Keratinocyte (primary cell): ENCODE measurements around the gene ZBP1. TPM values are rescaled to one million over a fixed set of nuclear protein-coding genes. Genes with fewer than 3 reads are reported as not detected.

Experiments
- DNase-seq: peaks from one replicate; pipeline ENCODE4 v3.0.0-alpha.2; 2011; ENCODE audit warnings: low read depth, missing footprints, low spot score
- FAIRE-seq: peaks from 2 replicates; lab custom pipeline; 2011; peaks lifted over from hg19 to GRCh38; lab: Jason Lieb, UNC
- H2AFZ ChIP-seq: 2 replicates; pipeline ENCODE4 v1.6.0; 2012; ENCODE audit warnings: low read length, control low read depth, inconsistent platforms; ENCODE audit not compliant: control insufficient read depth
- H3K27ac ChIP-seq: 2 replicates; pipeline ENCODE4 v1.5.1; 2011; ENCODE audit warnings: low read length; ENCODE audit not compliant: control insufficient read depth, insufficient read depth
- H3K27me3 ChIP-seq: 3 replicates; pipeline ENCODE4 v1.6.0; 2011; ENCODE audit warnings: low read length; ENCODE audit not compliant: control insufficient read depth, insufficient read depth; ENCODE audit errors: extremely low read depth
- H3K36me3 ChIP-seq, 2 experiments: 2 replicates in 1 of 2; 3 replicates in 1 of 2; pipeline ENCODE4 v1.5.1; 2011; ENCODE audit warnings: low read length in 2 of 2, mild to moderate bottlenecking in 1 of 2; ENCODE audit not compliant: control insufficient read depth in 2 of 2, insufficient read depth in 2 of 2; ENCODE audit errors: extremely low read depth in 1 of 2
- H3K4me1 ChIP-seq: 3 replicates; pipeline ENCODE4 v1.5.1; 2011; ENCODE audit warnings: low read length; ENCODE audit not compliant: control insufficient read depth, insufficient read depth; ENCODE audit errors: extremely low read depth
- H3K4me2 ChIP-seq: 3 replicates; pipeline ENCODE4 v1.6.0; 2011; ENCODE audit warnings: low read depth, low read length; ENCODE audit not compliant: control insufficient read depth, insufficient read depth; ENCODE audit errors: extremely low read depth
- H3K4me3 ChIP-seq, 3 experiments: fragments of 200-600 bp in 1 of 3; sonication (generic) in 1 of 3; 2 replicates in 2 of 3; 3 replicates in 1 of 3; pipeline ENCODE4 v1.5.1; 2011 to 2016; ENCODE audit warnings: low read length in 3 of 3, mild to moderate bottlenecking in 3 of 3, control low read depth in 2 of 3, inconsistent platforms in 1 of 3, low read depth in 1 of 3, mixed read lengths in 1 of 3, mixed run types in 1 of 3, moderate library complexity in 1 of 3; ENCODE audit not compliant: control insufficient read depth in 2 of 3, insufficient read depth in 2 of 3; ENCODE audit errors: extremely low read depth in 1 of 3
- H3K79me2 ChIP-seq: 2 replicates; pipeline ENCODE4 v1.6.0; 2012; ENCODE audit warnings: low read length; ENCODE audit not compliant: control insufficient read depth, insufficient read depth
- H3K9ac ChIP-seq: 3 replicates; pipeline ENCODE4 v1.6.0; 2011; ENCODE audit warnings: low read length; ENCODE audit not compliant: control insufficient read depth, insufficient read depth; ENCODE audit errors: extremely low read depth
- H3K9me1 ChIP-seq: 3 replicates; pipeline ENCODE4 v1.6.0; 2011; ENCODE audit warnings: low read length; ENCODE audit not compliant: control insufficient read depth, insufficient read depth; ENCODE audit errors: extremely low read depth
- H3K9me3 ChIP-seq: 2 replicates; pipeline ENCODE4 v1.5.1; 2012; ENCODE audit warnings: low read depth, low read length; ENCODE audit not compliant: control insufficient read depth
- H4K20me1 ChIP-seq: 3 replicates; pipeline ENCODE4 v1.6.0; 2011; ENCODE audit warnings: low read length; ENCODE audit not compliant: control insufficient read depth, insufficient read depth; ENCODE audit errors: extremely low read depth
- EZH2 ChIP-seq: IDR thresholded peaks from one replicate; pipeline ENCODE4 v1.6.1; 2012; ENCODE audit warnings: inconsistent platforms, mild to moderate bottlenecking, low read length, moderate library complexity
- dilution Hi-C: fragments of 300-500 bp; cut with MboI; formaldehyde crosslinking; loops from one replicate; pipeline ENCODE4 v1.7.0; 2020; ENCODE audit warnings: low sequenced_read_pairs; ENCODE audit not compliant: extremely low pct_ligation_motif_present
- polyA plus RNA-seq, 5 experiments: library from polyadenylated mRNA; depleted of rRNA in 3 of 5; stranded (reverse) in 3 of 5; stranded (forward) in 1 of 5; unstranded in 1 of 5; fragments of >200 nt; gene quantifications; 1 replicate in 1 of 5; 2 replicates in 3 of 5; 3 replicates in 1 of 5; pipeline versions ENCODE4 v1.2.1 to v1.2.3, GENCODE V29; 2011 to 2012; ENCODE audit warnings: missing spikeins in 2 of 5, low read depth in 1 of 5, low replicate concordance in 1 of 5
- TF ChIP-seq, protein P1 (sequence below), 3 experiments: IDR thresholded peaks in 1 of 3; conservative IDR thresholded peaks in 1 of 3; optimal IDR thresholded peaks in 1 of 3; 2 replicates in 2 of 3; 3 replicates in 1 of 3; pipeline versions ENCODE3 to v1.5.1; 2011; ENCODE audit warnings: low read length in 3 of 3, mild to moderate bottlenecking in 3 of 3, moderate library complexity in 2 of 3, control low read depth in 1 of 3, inconsistent platforms in 1 of 3; ENCODE audit not compliant: insufficient read depth in 2 of 3; ENCODE audit errors: extremely low read depth in 1 of 3

ZBP1 gene
- polyA plus RNA-seq, 1 donor (not counting 4 experiments of a cell fraction or from before 2014, with no cell fraction given) = 0.08 TPM

- Histone ChIP-seq H3K27ac (no peak overlapping the region), H3K4me3 (no peak overlapping the region), H3K9me3 (peaks cover 6% of the 10 kb centered on the region), H3K27me3 (peaks cover 44% of the 10 kb centered on the region), H2AFZ (no peak overlapping the region), H4K20me1 (peaks cover 3% of the 10 kb centered on the region), H3K4me1 (no peaks in the 10 kb centered on the region), H3K4me2 (no peak overlapping the region), H3K9ac (no peak overlapping the region), H3K36me3 (no peaks in the 10 kb centered on the region), H3K79me2 (no peaks in the 10 kb centered on the region), H3K9me1 (no peaks in the 10 kb centered on the region)
- no peak for FAIRE-seq
- dilution Hi-C loops = no loop called here
- DNase-seq = no peak
- TF ChIP-seq EZH2 = no peak
- TF ChIP-seq, protein P1, sequence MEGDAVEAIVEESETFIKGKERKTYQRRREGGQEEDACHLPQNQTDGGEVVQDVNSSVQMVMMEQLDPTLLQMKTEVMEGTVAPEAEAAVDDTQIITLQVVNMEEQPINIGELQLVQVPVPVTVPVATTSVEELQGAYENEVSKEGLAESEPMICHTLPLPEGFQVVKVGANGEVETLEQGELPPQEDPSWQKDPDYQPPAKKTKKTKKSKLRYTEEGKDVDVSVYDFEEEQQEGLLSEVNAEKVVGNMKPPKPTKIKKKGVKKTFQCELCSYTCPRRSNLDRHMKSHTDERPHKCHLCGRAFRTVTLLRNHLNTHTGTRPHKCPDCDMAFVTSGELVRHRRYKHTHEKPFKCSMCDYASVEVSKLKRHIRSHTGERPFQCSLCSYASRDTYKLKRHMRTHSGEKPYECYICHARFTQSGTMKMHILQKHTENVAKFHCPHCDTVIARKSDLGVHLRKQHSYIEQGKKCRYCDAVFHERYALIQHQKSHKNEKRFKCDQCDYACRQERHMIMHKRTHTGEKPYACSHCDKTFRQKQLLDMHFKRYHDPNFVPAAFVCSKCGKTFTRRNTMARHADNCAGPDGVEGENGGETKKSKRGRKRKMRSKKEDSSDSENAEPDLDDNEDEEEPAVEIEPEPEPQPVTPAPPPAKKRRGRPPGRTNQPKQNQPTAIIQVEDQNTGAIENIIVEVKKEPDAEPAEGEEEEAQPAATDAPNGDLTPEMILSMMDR (optimal IDR thresholded peaks at IDR 0.05 in 1 of 3, IDR thresholded peaks at IDR 0.05 in 1 of 3, conservative IDR thresholded peaks at IDR 0.05 in 1 of 3; ENCODE audit: extremely low read depth in 1 of 3, insufficient read depth in 2 of 3, low read length in 3 of 3) = no peak
Observed at GRCh38 chr20:57587989-57588377, 32.2 kb downstream of the ZBP1 start.

- peaks cover 46% of the 10 kb centered on the region for H3K27me3 ChIP-seq
- no peak for FAIRE-seq
Observed at GRCh38 chr20:57587278-57587988, 32.8 kb downstream of the ZBP1 start.

More at GRCh38 chr20:57587278-57587988, 32.8 kb downstream of the ZBP1 start:
- H3K79me2 ChIP-seq = no peaks in the 10 kb centered on the region
- TF ChIP-seq, protein P1 (optimal IDR thresholded peaks at IDR 0.05 in 1 of 3, IDR thresholded peaks at IDR 0.05 in 1 of 3, conservative IDR thresholded peaks at IDR 0.05 in 1 of 3; ENCODE audit: extremely low read depth in 1 of 3, insufficient read depth in 2 of 3, low read length in 3 of 3) = no peak
- TF ChIP-seq EZH2 = no peak
- H3K9ac ChIP-seq = no peak overlapping the region
- peaks cover 3% of the 10 kb centered on the region for H4K20me1 ChIP-seq
- DNase-seq = no peak
- dilution Hi-C loops = no loop called here
- no peaks in the 10 kb centered on the region for H3K4me1 ChIP-seq
- H3K9me3 ChIP-seq = peaks cover 6% of the 10 kb centered on the region
- no peaks in the 10 kb centered on the region for H3K9me1 ChIP-seq
- no peak overlapping the region for H3K4me3 ChIP-seq
- H2AFZ ChIP-seq = no peak overlapping the region
- H3K36me3 ChIP-seq = no peaks in the 10 kb centered on the region
- H3K4me2 ChIP-seq = no peak overlapping the region
- H3K27ac ChIP-seq = no peak overlapping the region
